HG03280 (cell line): ENCODE results near the gene TTLL8.

ENCODE experiments used
- ATAC-seq: cut with Tn5 transposase; IDR thresholded peaks from one replicate; pipeline ENCODE4 v1.9.1; 2021; ENCODE audit warnings: mild to moderate bottlenecking, moderate library complexity; ENCODE audit not compliant: unreplicated experiment

Gene TTLL8

DNA sequence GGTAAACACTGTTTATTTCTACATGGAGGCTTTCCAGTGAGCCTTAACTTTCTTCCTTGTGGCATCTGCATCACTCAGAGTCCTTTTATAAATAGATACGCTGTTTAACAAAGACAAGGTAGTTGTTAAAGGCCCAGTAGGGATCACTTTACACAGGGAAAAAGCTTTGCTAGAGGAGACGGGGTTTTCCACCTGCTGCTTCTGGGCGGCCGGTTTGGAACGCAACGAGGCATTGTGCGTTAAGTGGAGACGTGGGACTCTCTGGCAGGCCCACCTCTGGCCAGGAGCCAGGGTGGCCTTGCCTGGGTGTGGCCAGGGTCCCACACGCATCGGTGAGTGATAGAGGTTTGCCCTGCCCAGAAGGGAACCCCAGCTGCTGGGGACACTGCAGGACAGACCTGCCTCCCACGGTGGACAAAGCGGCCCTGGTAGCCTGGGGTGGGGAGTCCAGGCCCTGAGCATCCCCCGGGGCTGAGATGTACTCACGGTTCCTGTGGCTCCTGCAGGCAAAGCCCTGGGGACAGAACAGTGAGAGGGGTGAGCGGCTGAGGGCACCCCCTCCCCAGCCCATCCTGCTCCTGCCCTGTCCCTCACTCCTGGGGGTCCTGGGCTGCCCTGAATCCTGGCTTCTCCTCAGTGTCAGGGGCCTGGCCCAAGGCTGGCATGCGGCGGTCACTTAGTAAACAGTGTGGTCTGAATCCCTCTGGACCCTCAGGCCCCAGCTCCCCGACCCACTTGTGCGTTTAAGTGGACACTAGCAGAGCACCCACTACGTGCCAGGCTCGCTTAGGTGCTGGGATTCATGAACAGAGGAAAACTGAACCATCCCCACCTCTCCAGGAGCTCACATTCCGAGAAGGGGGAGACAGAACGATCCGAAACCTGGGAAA lies 49.7 kb downstream of the TTLL8 start:
- no peak for ATAC-seq

DNA sequence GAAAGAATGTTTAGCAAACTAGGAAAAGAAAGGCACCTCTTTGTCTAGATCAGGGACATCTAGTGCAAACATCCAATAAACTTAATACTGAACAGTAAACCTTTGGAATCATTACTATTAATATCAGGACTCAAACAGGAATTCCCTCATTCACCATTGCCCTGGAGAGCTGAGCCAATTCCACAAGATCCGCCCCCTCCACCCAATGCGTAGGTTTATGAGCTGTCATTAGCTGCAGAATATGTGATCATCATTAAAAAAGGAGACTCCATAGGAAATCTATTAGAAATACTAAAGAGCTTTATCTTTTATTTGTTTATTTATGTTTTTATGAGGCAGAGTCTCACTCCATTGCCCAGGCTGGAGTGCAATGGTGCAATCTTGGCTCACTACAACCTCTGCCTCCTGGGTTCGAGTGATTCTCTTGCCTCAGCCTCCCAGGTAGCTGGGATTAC lies 51.0 kb downstream of the TTLL8 start:
- ATAC-seq: no peak

- no peak for ATAC-seq
These were observed 53.2 kb downstream of the TTLL8 start for GRCh38 chr22:50004918-50005317.

DNA sequence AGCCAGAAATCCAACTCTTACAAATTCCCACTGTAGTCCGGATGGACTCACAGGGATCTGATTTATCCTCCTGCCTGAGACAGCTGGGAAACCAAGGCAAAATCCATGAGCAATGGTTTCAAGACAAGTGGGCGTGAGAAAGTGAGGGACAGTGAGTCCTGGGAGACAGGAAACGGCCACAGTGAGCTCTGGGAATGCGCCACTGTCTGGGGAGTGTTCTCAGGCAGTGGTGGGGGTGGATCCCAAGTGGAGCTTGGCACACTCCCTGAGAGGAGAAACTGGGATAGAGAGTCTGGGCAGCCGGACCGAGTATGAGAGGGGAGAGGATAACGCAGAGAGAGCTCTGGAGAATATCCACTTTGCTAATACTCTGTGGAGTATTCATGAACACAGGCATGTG lies 55.3 kb downstream of the TTLL8 start:
- ATAC-seq: no peak

DNA sequence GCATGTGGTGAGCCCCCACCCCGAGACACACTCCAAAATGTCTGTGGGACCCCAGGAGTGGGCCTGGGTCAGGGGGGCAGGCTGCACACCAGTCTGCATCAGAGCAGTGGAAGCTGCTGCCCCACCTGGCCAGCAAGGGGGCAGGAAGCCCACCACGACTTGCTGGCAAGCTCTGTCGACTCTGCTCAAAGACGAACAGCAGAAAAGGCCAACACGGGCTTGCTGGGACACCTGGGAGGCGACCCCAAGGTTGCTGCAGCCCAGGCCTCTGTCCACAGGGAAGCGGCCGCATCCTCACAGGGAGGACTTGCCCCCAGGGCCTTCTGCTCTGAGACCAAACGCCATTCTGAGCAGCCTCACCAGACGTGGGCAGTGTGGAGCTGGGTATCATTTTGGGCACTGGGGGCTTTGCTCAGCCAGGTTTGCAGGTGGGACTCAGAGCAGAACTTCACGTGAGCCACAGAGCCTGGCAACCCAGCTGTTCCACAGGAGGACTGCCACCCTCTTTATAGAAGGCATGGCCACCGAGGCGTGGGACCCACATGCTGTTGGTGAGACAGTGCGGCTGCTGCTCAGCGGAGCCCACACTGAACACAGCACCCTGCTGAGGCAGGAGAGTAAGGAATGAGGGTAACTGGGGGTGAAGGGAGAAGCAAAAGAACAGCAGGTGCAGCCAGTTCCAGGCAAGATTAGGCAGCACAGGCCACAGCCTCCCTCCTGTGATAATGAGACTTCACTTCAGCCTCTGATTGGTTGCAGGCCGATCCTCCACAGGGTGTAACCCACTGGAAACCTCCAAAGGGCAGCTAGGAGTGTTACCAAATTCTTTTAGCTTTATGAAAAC lies 56.5 kb downstream of the TTLL8 start:
- ATAC-seq: no peak

DNA sequence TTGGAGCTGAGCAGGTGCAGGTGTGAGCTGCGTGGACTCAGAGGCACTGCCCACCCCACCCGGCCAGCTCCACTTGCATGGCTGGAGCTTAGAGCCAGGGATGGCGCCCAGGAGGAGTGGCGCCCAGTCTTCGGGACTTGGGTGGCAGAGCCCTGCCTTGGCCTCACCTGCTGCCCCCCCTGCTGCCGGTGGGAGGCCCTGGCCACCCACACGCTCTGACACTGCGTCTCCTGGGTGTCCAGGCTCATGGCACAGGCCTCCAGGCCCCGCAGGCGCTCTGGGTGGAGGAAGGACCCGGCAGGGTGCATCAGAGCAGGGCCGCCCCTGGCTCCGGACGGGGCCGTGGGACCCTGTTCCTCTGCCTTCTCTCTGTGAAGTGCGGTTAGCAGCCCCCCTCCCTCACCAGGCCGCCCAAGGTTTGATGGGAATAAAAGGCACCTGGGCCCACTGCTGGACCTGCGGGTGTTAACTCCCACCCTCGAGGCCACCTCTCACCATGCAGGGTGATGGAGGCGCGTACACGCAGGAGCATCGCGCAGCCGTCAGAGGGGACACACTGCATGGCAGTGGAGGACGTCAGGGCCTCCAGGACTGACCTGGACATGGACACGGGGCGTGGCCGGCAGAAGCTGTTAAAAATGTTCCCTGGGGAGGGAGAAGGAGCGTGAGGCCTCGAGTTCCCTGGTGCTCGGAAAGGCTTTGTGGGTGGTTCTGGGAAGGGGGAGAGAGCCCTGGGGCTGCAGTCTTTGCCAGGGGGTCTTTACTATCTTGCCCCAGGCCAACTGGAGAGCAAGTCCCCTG lies 57.3 kb downstream of the TTLL8 start:
- ATAC-seq: no peak

- no peak for ATAC-seq
These were observed 58.0 kb downstream of the TTLL8 start for GRCh38 chr22:49999946-50000586.

- ATAC-seq: no peak
These were observed 58.8 kb downstream of the TTLL8 start for GRCh38 chr22:49999063-49999945.

DNA sequence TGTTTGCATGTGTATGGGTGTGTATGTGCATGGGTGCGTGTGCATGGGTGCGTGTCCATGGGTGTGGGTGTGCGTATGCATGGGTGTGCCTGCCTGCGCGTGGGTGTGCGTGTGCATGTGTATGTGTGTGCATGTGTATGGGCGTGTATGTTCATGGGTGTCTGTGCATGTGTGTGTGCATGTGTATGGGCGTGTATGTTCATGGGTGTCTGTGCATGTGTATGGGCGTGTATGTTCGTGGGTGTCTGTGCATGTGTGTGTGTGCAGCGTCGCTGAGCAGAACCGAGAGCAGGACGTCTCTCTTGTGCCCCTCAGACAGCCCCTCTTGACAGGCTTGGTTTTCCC lies 59.4 kb downstream of the TTLL8 start:
- ATAC-seq: no peak

GRCh38 chr22:49997932-49998717 lies 60.0 kb downstream of the TTLL8 start:
- ATAC-seq: no peak

DNA sequence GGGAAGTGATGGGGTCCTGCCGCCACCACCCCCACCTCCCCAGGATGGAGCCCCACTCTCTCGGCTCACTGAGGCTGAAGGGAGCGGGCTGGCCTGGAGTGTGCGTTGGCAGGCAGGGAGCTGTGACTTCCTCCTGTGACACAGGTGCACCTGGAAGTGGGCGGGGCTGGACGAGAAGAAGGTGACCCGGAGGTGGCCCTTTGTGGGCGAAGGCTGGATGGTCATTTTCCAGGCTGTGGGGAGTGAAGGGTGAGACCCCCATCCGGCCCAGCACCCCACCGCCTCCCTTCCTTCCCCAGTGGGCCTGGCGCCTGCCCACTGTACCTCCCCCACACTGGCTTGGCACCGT lies 60.9 kb downstream of the TTLL8 start:
- ATAC-seq: no peak

- no peak for ATAC-seq
These were observed 61.4 kb downstream of the TTLL8 start for GRCh38 chr22:49996518-49997250.

GRCh38 chr22:49996119-49996517 lies 62.0 kb downstream of the TTLL8 start:
- no peak for ATAC-seq

DNA sequence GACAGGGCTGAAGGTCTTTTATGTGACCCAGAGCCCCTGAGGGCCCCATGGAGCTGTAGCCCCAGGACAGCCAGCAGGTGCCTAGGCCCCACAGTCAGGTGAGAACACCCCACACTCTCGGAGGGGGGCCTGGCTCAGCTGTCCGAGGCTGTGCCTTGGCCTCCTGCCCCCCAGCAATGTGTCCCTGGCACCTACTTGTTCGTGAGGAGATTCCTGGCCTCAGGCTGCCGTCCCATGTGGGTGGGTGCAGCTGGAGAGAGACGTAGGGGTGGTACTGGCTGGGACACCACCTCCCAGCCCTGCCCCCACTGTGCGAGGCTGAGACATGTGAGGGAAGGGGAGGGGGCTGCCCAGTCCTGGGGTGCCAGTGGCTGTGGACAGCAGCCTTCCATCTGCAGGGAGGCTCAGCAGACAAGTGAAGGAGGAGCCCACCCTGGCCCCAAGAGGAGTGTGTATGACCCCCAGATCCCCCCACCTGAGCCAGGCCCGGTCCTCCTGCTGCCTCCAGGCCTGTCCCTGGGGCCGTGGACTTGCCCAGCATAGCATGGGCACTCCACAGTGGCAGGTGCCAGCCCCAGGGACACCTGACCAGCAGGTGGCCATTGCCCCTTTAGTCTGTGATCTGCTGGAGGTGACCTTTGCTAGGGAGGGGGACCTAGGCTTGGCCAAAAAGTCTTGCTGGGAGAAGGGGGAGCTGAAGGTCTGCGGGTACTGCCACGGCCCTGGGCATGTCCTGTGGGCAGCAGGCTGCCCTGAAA lies 62.6 kb downstream of the TTLL8 start:
- no peak for ATAC-seq

- no peak for ATAC-seq
These were observed 63.1 kb downstream of the TTLL8 start for GRCh38 chr22:49995041-49995360.

DNA sequence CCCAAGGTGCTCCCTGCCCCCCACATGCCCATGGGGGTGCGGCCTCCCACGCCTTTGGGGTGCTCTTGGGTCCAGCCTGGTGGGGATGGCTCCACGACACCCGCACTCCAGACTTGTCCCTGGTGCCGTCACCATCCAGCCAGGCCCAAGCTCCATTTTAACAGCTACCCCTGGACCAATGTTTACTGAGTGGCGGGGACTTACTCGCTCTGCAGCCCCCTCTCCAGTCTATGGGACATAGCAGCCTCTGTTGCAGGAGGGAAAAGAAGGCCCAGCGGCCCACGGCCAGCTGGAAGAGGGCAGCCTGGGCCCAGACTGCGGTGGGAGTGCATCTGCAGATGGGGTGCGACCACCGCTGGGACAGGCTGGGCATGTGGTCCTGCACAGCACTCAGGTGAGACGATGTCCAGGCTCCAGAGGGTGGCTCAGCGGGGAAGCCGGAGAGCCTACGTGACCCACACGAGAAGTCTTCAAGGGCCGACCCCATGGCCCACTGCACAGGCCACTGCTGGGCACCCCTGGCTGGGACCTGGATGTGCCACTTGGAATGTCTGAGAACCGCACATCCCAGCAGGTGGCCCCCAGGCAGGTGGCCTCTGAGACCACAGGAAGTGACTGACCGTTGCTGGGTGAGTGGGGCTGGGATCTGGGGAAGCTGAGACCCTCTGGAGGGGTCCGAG lies 63.6 kb downstream of the TTLL8 start:
- ATAC-seq: no peak

DNA sequence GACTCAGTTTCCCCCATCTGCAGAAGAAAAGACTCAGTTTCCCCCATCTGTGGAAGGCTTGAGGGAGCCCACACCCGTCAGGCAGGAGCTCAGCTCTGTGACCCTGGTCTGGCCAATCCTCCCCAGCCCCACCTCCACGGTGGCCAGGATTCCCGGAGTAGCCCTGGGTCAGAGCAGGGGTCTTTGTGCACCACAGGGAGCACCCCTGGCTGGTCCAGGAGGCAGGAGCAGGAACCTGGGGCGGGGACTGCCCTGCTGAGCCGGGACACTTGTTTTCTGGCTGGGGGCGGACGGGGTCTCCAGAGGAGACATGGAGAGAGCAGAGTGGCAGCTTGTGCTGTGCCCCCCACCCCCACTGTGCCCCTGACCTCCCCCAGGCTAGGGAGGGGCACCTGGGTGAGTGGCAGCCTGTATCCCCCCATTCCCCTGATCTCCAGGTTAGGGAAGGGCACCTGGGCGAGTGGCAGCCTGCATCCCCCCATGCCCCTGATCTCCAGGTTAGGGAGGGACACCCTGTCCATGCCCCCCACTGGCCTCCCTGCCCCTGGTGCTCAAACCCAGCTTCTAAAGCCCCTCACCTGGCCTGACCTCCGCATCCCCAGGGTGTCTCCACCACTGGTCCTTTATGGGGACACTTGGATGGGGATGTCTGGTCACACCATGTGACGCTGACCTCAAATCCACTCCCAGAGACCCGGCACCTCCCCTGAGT lies 64.3 kb downstream of the TTLL8 start:
- ATAC-seq: no peak
